Measurements from ENCODE around the gene TMIE.
"Not testable (repeated sequence)": the region's sequence is repeated elsewhere in the genome, so short reads cannot be mapped to it uniquely, and the experiment has no call there.

TMIE gene

DNA sequence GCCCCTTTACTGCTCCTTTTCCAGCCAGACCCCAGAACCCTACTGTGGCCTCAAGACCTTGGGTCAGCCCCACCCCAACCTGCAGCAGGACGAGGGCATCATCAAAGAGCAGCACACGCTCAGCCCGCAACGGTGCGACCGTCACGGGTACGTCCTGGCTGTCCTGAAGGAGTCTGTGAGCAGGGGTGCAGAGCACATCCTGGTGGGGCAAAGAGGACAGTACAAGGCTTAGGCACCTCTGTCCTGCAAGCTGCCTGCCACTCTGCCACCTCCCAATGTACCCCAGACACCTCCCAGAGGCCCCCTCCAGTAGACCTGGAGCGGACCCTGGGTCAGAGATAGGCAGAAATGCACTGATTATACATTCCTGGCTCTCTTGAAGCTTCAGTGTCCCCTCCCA lies 15.7 kb upstream of the TMIE start:
- no peak for DNase-seq (ENCODE audit: low read depth)

DNA sequence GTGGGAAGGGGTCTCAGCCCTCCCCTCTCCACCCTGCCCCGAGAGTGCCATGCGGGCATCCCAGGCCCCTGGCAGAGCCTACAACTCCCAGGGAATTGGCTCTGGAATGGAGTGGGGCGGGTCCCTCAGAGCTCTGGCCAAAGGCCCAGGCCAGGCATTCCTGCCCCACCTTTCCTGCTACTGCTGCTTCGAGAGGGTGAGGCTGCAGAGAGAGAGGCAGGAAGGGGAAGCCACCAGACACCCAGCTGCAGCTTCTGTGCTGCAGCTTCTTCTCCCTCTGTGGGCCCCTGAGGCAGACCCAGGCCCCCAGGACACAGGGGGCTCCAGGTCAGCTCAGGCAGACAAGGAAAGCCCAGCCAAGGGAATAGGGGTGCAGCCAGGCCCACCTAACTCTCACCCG lies 10.4 kb upstream of the TMIE start:
- DNase-seq (ENCODE audit: low read depth) = no peak

DNA sequence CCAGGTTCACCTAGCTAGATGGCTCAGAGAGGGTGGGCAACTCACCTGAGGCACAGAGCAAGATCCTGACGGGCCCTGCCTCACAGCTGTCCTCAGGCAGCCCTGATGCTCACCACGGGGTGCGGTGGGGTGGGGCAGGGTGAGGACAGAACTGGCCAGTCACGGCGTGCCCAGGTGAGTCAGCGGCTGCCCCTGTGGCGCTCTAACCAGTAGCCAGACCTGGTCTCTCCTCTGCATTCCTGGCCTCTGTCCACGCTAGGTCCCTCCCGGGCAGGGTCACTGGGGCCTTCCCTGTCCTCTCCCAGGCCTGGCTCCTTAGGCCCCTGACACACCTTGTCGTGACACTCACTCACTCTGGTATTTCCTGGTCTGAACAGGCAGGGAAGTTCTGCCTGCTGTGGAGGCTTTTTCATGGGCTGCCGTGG lies 8.6 kb upstream of the TMIE start:
- DNase-seq (ENCODE audit: low read depth) = no peak

DNA sequence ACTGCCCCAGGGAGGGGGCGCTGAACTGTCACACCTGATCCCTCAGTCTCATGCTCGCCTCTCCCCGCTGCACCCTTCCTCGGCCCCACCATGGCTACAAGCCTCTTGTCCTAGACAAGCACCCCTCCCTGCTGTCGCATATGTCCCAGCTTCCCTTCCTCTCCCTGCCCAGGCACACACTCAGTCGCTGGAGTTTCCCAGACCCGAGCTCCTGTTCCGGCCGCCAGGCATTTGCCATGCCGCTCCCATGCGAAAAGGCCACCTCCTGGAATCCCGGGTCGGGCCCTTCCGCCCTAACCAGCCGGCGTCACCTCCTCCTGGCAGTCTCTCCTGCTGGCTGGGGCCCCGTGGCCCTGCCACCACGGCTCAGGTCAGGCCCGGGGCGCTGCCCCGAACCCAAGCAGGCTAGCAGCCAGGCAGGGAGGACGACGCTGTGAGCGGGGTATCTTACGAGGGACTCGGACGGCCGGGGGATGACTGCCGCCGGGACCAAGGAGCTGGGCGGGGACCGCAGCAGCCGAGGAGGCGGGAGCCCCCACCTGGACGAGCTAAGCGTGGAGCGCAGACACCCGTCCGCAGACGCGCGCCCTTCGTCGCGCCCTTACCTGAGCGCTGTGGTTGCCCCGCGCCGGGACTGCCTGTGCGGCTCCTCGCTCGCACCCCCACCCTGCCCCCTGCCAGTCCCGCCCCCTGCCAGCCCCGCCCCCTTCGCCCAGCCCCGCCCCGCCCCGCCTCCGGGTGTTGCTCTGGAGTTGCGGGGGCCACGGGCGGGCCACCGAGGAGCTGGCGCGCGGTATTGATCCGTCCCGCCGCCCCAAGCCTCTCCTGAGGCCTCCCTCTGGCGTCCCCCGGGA lies 7.9 kb upstream of the TMIE start, which contains the start of gene ALS2CL:
ALS2CL (minus strand) TSS at position 642 of the 854 bp plus-strand sequence. CDS start 4,239 bp downstream, outside the sequence.
- no peak for DNase-seq (ENCODE audit: low read depth)

DNA sequence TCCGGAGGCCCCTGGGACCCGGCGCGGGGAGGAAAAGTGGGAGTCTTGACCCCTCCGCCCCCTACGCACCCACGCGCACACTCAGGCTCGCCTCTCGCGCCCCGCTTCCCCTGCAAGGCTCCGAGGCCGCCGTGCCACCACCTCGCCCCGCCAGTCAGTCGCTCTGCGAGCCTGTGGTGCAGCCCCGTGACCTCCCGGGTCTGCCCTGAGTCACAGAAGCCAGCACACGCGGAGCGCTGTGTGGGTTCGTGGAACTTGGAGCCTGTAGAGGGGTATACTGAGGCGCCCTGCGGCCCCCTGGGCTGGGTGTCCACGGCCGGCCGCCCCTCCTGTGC lies 7.3 kb upstream of the TMIE start:
- no peak for DNase-seq (ENCODE audit: low read depth)

DNA sequence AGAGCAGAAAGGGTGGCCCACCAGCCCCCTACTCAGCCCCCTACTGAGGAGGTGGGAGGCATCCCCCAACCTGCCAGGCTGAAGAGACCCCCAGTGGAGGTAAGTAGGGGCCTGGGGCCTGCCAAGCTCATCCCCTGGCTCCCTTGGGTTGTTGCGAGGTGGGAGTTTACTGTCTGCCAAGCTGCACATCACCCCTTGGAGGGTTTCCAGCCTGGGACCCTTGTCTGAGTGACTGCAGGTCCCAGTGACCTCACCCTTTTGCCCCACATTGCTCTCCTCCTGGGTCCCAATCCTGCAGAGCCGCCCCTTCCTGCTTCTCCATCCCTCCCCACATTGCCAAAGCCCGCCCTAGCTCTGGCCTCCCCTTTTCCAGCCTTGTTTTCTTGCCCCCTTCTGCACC lies 6.7 kb upstream of the TMIE start:
- DNase-seq (ENCODE audit: low read depth) = no peak

DNA sequence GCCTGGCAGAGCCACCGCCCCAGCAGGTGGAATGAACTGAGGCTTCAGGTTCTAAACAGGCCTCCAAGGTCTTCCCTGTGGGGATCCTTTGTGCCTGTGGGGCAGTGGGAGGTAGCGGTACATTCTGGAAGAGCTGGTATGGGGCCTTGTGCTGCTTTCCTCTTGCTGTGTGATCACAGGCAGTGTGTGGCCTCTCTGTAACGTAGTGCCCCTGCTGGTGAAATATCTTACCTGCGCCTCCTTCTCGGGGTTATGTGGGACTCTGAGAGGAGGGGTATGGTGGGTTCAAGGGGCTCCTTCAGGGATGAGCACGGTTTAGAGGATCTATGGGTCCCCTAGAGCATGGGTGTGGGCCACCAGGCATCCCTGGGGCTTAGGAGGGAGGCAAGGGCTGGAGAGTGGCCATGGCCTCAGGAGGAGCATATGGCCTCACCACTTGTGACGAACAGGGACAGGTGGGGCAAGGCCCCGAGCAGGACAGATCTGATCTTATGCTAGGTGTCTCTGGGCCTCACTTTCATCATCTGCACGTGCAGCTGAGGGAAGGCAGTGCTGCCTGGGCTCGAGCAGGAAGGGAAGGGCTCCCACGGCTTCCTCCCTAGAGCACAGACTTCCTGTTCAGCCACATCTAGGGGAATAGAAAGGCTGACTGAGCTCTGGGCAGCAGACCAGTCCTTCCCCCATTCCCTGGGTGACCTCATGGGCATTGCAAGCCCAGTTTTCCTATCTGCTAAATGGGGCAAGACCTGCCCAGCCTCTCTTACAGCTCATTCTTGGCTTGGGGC lies 5.8 kb upstream of the TMIE start:
- no peak for DNase-seq (ENCODE audit: low read depth)

DNA sequence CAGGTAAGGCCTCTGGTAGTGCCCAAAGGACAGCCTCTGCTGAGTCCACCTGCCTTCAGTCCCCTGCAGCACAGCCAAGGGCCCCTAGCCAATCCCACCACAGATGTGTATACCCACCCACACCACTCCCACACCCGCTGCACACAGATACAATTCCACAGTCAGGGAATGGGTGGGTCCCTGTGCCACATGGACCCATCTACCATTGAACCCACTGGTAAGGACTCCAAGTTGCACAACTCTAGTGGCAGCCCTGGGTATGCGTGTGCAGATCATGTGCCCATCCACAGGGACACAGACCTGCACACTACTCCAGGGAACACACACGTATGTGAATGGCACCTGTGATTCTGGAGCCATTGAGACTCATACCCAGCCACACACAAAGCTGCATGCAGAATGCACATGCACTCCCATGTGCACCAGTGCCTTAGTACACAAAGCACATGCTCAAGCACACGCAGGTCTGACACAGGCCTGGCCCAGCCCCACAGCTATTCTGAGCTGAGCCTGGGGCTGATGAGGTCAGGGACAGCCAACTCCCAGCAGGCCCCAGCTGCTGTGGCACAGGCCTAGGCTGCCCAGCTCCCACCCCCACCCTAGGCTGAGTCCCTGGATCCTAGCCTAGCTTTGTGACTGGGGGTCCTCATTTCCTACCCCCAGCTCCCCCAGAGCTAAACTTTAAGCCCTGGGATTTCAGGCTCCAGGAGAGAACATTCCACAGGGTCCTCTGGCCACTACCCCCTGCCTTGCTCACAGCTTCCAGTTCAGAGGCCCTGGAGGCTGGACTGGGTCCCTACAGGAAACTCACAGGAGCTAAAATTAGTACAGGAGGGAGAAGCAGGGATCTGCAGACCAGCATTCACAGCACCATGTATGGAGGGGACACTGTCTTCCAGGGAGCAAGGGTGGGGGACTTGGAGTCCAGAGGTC lies 5.0 kb upstream of the TMIE start:
- no peak for DNase-seq (ENCODE audit: low read depth)

DNA sequence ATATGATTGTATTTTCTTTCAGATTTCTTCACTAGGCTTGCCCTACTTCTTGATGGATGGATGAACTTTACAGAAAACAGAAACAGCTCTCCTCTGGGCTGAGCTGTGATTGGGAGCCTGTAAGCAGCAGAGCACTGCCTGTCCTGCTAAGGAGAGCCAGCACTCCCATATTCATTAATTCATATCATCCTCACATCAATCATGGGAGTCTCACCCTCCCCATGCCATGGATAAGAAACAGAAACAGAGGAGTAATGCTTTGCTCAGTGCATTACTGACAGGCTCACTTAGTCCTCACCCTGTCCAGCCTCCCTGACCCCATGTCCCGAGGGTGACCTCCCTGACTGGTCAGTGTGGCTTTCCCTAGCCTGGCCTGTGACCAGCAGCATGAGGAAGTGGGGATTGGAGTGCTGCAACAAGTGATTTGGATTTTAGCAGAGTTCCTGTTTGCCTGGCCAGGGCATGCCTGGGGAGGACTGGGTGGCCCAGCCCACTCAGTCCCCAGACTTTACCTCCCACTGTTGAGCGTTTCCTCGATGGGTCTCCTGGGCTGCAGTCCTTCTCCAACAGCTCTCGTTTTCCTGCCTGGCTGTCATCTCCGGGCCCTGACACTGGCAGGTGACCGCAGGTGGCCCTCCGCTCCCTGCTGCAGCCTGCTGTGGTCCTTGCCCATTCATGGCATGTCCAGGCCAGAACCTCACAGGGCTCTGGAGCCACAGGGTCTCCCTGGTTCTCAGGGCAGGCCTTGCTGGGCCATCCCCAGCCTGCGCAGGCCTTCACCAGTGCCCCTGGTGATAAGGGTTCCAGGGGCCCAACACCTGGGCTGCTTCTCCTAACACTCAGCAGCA lies 1.3 kb upstream of the TMIE start:
- DNase-seq (ENCODE audit: low read depth) = no peak

DNA sequence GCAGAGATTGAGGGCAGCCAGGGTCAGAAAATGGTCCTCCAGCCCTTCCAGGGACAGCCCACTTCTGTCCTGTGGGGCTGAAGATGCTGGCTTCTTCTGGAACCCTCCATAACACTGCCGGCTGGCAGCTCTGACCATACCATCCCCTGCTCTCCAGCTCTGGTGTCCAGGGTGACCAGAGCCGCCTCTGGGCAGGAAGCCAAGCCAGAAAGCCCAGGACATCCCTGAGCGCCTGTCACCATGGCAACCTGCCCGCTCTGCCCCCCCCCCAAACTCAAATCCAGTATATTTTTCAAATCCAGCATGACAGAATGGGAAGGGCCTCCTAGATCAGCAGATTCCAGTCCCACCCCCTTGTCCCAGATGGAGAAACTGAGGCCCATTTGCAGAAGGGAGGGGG lies 420 bp upstream of the TMIE start:
- DNase-seq (ENCODE audit: low read depth) = no peak

DNA sequence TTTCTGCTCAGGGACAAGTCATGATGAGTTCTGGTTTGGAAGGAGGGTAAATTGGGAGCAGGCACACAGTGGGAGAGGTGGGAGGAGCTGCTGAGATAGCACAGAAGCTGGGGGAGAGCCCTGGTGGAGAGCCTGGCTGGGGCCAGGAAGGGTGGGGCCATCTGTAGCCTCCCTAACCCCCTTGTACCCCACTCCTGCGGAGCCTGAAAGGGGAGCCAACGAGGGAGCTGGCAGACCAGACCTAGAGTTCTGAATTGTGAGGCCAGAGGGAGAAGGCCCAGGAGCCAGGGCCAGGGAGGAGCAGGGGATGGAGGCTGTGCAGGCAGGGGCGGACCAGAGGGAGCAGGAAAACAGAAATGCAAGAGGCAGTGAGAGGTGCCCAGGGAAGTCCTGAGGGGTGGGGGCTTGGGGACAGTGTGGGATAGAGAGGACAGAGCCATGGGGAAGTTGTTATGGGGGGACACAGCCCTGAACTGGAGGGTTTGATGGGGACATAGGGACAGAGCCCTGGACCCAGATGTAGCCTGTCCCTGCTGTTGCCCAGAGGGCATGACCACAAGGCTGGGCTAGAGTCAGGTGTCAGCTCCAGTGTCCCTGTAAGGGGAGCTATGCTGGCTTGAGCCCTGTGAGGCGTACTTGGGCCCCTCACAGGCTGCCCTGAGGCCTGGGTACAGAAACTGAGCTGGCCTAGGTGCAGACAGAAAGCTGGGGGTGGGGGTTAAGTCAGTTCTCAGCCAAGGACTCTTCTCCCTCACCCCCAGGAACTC lies 1.2 kb downstream of the TMIE start:
- DNase-seq (ENCODE audit: low read depth) = no peak

DNA sequence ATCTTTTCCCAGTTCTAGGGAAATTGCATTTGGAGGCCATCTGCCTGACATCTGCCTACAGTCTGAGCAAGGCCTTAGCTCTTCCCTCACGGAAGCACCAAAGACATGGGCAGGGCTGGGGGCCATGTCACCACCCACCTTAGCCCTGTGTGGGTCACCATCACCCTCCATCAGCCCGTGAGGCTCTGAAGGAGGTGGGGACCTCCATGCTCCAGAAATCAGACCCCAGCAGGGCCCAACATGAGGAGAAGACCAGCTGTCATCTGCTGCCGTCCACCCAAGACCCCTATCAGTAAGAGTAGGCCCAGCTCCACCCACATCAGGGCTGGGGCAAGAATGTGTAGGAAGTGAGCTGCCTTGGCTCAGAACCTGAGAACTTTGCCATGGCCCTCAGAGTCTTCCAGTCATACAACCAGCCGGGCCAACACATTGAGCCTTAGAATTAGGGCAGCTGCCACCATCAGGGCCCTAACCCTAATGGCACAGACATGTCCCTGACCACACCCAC lies 1.9 kb downstream of the TMIE start:
- DNase-seq (ENCODE audit: low read depth) = no peak

DNA sequence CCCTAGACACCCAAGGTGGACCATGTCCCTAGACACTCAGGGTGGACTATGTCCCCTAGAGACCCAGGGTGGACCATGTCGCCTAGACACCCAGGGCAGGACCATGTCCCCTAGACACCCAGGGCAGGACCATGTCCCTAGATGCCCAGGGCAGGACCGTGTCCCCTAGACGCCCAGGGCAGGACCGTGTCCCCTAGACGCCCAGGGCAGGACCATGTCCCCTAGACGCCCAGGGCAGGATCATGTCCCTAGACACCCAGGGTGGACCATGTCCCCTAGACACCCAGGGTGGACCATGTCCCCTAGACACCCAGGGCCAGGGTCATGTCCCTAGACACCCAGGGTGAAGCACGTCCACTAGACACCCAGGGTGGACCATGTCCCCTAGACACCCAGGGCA lies 3.2 kb downstream of the TMIE start:
- DNase-seq (ENCODE audit: low read depth) = not testable (repeated sequence)

DNA sequence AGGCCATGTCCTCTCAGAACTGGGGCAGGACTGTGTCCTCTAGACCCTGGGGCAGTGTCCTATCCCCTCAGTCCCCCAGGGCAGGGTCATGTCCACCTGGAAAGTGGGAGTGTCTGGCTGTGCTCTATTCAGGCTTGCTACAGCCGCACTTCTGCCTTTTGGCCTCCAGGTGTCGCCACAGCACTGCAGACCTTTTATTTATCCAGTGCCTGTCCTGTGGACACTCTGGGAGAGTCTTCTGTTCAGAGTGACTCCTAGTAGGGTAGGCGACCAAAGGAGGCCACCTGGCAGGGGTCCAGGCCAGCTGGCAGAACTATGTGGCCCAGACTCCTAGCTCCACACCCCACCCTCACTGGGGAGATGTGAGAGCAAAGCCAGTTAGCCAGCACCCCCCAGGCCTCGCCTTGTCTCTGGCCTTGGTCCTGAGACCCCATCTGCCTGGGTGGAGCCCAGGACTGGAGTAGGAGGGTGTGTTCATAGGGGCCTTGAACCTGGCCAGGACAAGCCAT lies 3.9 kb downstream of the TMIE start:
- peak; percentile 51 for DNase-seq (ENCODE audit: low read depth)

DNA sequence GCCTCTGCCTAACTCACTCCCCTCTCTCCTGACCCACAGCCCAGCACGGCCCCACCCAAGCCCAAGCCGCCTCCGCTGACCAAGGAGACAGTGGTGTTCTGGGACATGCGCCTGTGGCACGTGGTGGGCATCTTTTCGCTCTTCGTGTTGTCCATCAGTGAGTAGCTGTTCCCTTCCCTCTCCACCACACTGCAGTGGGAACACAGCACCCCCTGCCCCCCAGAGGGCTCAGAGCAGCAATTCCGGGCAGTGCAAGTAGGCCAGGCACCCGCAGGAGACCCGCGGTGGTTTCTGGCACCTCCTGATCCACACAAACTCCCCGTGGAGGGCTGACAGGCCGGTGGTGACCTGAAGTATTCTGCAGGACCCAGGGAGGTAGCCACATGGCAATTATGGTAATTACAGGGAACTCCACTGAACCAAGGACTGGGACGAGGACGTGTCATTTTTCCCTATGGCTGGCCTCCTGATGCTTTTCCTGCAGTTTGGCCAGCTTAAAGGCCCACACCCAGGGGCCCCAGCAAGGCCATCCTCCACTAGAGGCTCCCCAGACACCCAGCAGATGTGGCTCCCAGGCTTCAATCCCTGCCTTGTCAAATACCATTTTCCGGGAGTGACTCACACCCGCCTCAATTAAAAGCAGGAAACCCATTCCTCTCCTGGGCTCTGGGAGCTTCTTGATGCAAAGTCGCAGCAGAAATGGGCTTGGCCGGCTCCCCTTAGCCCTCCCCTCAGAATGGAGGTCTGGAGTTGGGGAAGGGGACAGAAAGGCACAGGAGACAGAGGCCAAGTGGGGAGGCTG lies 4.8 kb downstream of the TMIE start:
- DNase-seq (ENCODE audit: low read depth) = peak; percentile 52

DNA sequence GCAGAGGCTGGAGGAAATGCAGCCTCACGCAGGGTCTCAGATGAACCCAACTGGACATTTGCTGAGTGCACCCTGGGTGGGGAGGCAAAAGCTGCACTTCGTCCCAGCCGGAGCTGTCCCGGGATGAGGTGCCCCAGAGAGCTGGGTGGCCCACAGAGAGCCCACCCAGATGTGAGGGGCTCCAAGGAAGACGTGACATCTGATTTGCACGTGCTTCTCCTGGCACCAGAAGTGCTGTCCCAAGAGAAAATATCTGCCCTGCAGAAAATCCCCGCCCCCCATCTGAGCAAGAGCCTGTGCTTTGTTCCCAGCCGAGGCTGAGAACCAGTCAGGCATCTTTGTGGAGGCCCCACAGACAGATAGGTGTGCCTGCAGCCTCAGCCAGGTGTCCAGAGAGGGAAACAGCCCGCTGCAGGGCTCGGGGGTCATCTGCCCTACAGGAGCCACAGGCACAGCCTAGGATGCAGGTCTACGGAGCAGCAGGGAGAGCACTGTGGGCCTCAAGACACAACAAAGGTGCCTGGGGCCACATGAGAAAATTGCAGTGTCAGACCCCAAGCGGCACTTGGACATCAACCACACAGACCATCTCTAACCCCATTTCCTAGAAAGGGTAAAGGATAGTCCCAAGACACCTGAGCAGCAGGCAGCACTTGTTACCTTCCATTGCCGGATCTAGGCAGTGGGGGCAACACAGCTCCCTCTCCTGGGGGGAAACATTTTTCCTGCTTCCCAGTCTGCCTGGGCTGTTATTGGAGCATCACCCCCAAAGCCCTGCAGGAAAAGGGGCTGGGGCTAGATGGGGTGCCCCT lies 5.8 kb downstream of the TMIE start:
- DNase-seq (ENCODE audit: low read depth) = no peak

DNA sequence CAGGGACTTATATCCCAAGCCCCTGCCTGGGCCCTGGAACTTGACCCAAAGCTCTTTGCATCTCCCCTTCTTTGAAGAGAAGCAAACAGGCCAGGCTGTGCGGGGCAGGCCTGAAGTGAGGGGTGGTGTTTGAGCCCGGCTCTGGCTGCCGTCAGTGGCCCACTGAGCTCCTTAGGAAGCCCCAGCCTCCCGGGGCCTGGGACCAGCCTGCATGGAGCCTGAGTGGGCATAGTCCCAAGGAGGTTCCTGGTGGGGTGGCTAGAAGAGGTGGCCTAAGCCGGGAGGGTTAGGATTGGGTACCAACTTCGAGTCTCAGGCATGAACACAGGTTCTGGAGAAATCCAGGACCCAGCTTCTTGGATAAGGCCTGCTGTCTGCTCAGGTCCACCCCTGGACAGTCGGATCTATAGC lies 6.4 kb downstream of the TMIE start:
- DNase-seq (ENCODE audit: low read depth) = no peak

DNA sequence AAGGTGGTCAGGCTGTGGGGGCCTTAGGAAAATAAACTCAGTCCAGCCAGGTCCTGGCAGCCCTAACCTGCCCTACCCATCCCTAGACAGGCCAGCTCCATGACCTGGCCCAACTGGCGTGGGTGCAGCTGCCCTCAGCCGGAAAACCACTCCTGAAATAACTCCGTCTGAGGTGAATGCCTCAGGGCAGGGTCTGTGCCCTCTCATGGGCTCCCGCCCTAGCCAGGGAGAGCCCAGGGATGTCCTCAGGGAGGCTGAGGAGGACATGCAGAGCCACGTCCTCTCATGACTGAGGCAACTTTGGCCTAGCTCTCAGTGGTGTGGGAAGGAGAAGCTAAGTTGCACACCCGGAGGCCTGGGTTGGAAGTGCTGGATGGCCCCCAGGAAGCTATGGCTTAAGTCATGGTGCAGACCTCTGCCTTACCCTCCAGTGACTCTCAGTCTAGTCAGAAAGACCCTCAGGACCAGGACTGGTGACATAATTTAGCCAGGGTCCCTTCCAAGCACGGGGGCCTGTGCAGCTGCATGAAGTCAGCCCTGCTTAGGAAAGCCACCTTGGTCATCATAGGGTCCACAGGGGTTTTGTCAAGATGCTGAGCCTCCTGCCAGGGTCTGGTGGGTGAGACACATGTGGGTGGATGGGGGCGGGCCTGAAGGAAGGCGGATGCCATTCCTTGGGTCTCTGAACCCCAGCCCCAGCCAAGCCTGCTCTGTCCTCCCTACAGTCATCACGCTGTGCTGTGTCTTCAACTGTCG lies 7.4 kb downstream of the TMIE start:
- no peak for DNase-seq (ENCODE audit: low read depth)
